ENCODE results near the gene TRAPPC14.

- TF ChIP-seq, protein P1, sequence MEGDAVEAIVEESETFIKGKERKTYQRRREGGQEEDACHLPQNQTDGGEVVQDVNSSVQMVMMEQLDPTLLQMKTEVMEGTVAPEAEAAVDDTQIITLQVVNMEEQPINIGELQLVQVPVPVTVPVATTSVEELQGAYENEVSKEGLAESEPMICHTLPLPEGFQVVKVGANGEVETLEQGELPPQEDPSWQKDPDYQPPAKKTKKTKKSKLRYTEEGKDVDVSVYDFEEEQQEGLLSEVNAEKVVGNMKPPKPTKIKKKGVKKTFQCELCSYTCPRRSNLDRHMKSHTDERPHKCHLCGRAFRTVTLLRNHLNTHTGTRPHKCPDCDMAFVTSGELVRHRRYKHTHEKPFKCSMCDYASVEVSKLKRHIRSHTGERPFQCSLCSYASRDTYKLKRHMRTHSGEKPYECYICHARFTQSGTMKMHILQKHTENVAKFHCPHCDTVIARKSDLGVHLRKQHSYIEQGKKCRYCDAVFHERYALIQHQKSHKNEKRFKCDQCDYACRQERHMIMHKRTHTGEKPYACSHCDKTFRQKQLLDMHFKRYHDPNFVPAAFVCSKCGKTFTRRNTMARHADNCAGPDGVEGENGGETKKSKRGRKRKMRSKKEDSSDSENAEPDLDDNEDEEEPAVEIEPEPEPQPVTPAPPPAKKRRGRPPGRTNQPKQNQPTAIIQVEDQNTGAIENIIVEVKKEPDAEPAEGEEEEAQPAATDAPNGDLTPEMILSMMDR (IDR thresholded peaks at IDR 0.05), result no peak
- TF ChIP-seq POLR2A (IDR thresholded peaks at IDR 0.05), result no peak
- TF ChIP-seq POLR2AphosphoS5 (IDR thresholded peaks at IDR 0.05), result no peak
These were observed 30.5 kb upstream of the TRAPPC14 start for GRCh38 chr7:100189061-100189460.

All from breast epithelium (tissue), 3 donors.